Measurements from ENCODE around the gene KIF16B.
"Not testable (repeated sequence)": the region's sequence is repeated elsewhere in the genome, so short reads cannot be mapped to it uniquely, and the experiment has no call there.

DNA sequence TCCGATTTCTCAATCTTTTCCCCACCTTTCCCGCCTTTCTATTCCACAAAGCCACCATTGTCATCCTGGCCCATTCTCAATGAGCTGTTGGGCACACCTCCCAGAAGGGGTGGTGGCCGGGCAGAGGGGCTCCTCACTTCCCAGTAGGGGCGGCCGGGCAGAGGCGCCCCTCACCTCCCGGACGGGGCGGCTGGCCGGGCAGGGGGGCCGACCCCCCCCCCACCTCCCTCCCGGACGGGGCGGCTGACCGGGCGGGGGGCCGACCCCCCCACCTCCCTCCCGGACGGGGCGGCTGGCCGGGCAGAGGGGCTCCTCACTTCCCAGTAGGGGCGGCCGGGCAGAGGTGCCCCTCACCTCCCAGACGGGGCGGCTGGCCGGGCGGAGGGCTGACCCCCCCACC is 346.3 kb downstream of the KIF16B start:
- TF ChIP-seq, protein P1, sequence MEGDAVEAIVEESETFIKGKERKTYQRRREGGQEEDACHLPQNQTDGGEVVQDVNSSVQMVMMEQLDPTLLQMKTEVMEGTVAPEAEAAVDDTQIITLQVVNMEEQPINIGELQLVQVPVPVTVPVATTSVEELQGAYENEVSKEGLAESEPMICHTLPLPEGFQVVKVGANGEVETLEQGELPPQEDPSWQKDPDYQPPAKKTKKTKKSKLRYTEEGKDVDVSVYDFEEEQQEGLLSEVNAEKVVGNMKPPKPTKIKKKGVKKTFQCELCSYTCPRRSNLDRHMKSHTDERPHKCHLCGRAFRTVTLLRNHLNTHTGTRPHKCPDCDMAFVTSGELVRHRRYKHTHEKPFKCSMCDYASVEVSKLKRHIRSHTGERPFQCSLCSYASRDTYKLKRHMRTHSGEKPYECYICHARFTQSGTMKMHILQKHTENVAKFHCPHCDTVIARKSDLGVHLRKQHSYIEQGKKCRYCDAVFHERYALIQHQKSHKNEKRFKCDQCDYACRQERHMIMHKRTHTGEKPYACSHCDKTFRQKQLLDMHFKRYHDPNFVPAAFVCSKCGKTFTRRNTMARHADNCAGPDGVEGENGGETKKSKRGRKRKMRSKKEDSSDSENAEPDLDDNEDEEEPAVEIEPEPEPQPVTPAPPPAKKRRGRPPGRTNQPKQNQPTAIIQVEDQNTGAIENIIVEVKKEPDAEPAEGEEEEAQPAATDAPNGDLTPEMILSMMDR (IDR thresholded peaks at IDR 0.05; ENCODE audit: borderline replicate concordance, extremely low read depth, low read length, poor library complexity, severe bottlenecking): not testable (repeated sequence)
- TF ChIP-seq EZH2 (IDR thresholded peaks at IDR 0.05; ENCODE audit: borderline replicate concordance, low read depth, low read length, severe bottlenecking): not testable (repeated sequence)

Data from DND-41 (cell line).